GM23248 (cell line): ENCODE measurements around the gene RNF19B.

Source experiments
- EZH2 ChIP-seq: fragments of 200-600 bp; sonication (generic); IDR thresholded peaks from 2 replicates; pipeline ENCODE4 v1.6.1; 2018; ENCODE audit warnings: antibody characterized with exemption, mild to moderate bottlenecking; ENCODE audit not compliant: insufficient read depth, poor library complexity, severe bottlenecking
- EZH2phosphoT487 ChIP-seq: fragments of 200-600 bp; sonication (generic); IDR thresholded peaks from 2 replicates; pipeline ENCODE4 v1.6.1; 2018; ENCODE audit warnings: antibody characterized with exemption, moderate library complexity, mild to moderate bottlenecking, low read depth; ENCODE audit not compliant: insufficient read depth

GRCh38 chr1:32915766-32916706, 48.6 kb downstream of the RNF19B start:
- TF ChIP-seq EZH2 (no peak), EZH2phosphoT487 (no peak)
